K562 (cell line): ENCODE data around the gene SLFN14. TPM values are rescaled to one million over a fixed set of nuclear protein-coding genes. Genes with fewer than 3 reads are reported as not detected.
A peak's percentile ranks its signal among the peaks of the same experiment; 100 is the strongest.

Source experiments
- CBFA2T2 ChIP-seq: fragments of 450-650 bp; conservative IDR thresholded peaks from 2 replicates; pipeline ENCODE4 v1.6.1; 2017; ENCODE audit warnings: mild to moderate bottlenecking
- DEAF1 ChIP-seq: fragments of 450-650 bp; formaldehyde crosslinking; IDR thresholded peaks from 2 replicates; pipeline ENCODE4 v1.4.0; 2020; ENCODE audit warnings: mild to moderate bottlenecking, moderate library complexity
- E2F6 ChIP-seq, 2 experiments: IDR thresholded peaks; 2 replicates each; pipeline ENCODE4 v1.6.1; 2011; ENCODE audit warnings: borderline replicate concordance in 1 of 2, control low read depth in 1 of 2, low read depth in 1 of 2, low read length in 1 of 2, mild to moderate bottlenecking in 1 of 2, mixed read lengths in 1 of 2, moderate library complexity in 1 of 2; ENCODE audit not compliant: insufficient read depth in 1 of 2, insufficient read length in 1 of 2, poor library complexity in 1 of 2, severe bottlenecking in 1 of 2; ENCODE audit errors: extremely low read depth in 1 of 2
- JUNB ChIP-seq: fragments of 450-650 bp; formaldehyde crosslinking; conservative IDR thresholded peaks from 2 replicates; pipeline ENCODE4 v1.4.0; 2020; ENCODE audit warnings: mild to moderate bottlenecking
- JUND ChIP-seq, 2 experiments: IDR thresholded peaks; 2 replicates in 1 of 2; 3 replicates in 1 of 2; pipeline ENCODE4 v1.6.1; 2011; ENCODE audit warnings: borderline replicate concordance in 2 of 2, low read depth in 2 of 2, low read length in 2 of 2, improper control_type of control experiment in 1 of 2, missing biosample characterization in 1 of 2, missing genetic modification characterization in 1 of 2, missing genetic modification reagents in 1 of 2
- MAZ ChIP-seq, 2 experiments: fragments of 450-650 bp in 1 of 2; sonication (generic) in 1 of 2; formaldehyde crosslinking; IDR thresholded peaks in 1 of 2; conservative IDR thresholded peaks in 1 of 2; 2 replicates each; pipeline versions ENCODE4 v1.4.0 to v1.5.0; 2020; ENCODE audit warnings: mild to moderate bottlenecking in 1 of 2, missing genetic modification reagents in 1 of 2
- NEUROD1 ChIP-seq: fragments of 150-350 bp; IDR thresholded peaks from 2 replicates; pipeline ENCODE4 v1.6.1; 2014; ENCODE audit warnings: borderline replicate concordance, low read length, low read depth; ENCODE audit not compliant: partially characterized antibody
- SETDB1 ChIP-seq: IDR thresholded peaks from one replicate; pipeline ENCODE4 v1.6.1; 2012; ENCODE audit warnings: low read length, control low read depth, inconsistent platforms
- SP2 ChIP-seq: IDR thresholded peaks from 2 replicates; pipeline ENCODE4 v1.6.1; 2011; ENCODE audit warnings: mild to moderate bottlenecking, low read depth, low read length, moderate library complexity; ENCODE audit not compliant: poor library complexity, severe bottlenecking; ENCODE audit errors: extremely low read depth
- SRSF7 ChIP-seq: fragments of 200-400 bp; formaldehyde crosslinking; optimal IDR thresholded peaks from 2 replicates; pipeline ENCODE3; 2017; ENCODE audit warnings: mild to moderate bottlenecking, low read depth, low read length
- TAF9B ChIP-seq: fragments of 450-650 bp; IDR thresholded peaks from 2 replicates; pipeline ENCODE4 v1.6.1; 2018; ENCODE audit warnings: mild to moderate bottlenecking; ENCODE audit not compliant: partially characterized antibody
- VEZF1 ChIP-seq: fragments of 200-800 bp; sonication (Bioruptor generic); IDR thresholded peaks from 2 replicates; pipeline ENCODE4 v1.6.1; 2017; ENCODE audit warnings: missing genetic modification characterization, missing compliant biosample characterization
- ZBTB34 ChIP-seq: fragments of 250-450 bp; sonication (Bioruptor Pico); IDR thresholded peaks from 2 replicates; pipeline ENCODE4 v1.8.0; 2021; ENCODE audit warnings: mild to moderate bottlenecking, moderate library complexity
- ZNF384 ChIP-seq: IDR thresholded peaks from 2 replicates; pipeline ENCODE4 v1.6.1; 2012; ENCODE audit warnings: low read depth, low read length, improper control_type of control experiment
- ZNF592 ChIP-seq: fragments of 450-650 bp; IDR thresholded peaks from 2 replicates; pipeline ENCODE4 v1.6.1; 2017; ENCODE audit warnings: antibody characterized with exemption, mild to moderate bottlenecking
- polyA plus RNA-seq, 8 experiments: library from polyadenylated mRNA; depleted of rRNA in 4 of 8; stranded (reverse) in 5 of 8; unstranded in 3 of 8; fragments of >200 nt; fragmentation: Nextera tagmentation in 2 of 8; fragmentation: Illumina TruSeq in 1 of 8; extraction: Ambion mirVana in 2 of 8; extraction: Trizol in 1 of 8; gene quantifications; 2 replicates each; pipeline versions ENCODE4 v1.2.1 to v1.2.3, GENCODE V29; 2011 to 2014; ENCODE audit warnings: inconsistent platforms in 1 of 8, missing spikeins in 1 of 8
- total RNA-seq, 7 experiments: library from RNA; depleted of rRNA in 6 of 7; stranded (reverse); fragments of >200 nt in 6 of 7; fragmentation: Illumina TruSeq in 2 of 7; extraction: Trizol in 2 of 7; gene quantifications; 2 replicates each; pipeline versions ENCODE4 v1.2.1 to v1.2.3, GENCODE V29; 2011 to 2021; ENCODE audit warnings: low replicate concordance in 1 of 7

SLFN14 gene
- total and polyA plus RNA-seq, 9 of the 15 experiments (the other 6 are each of a cell fraction or from before 2014, with no cell fraction given), result 1.3 to 4.3 (median 3.1) TPM

- TF ChIP-seq MAZ (CRISPR knock-in tag; conservative IDR thresholded peaks at IDR 0.05 in 1 of 2, IDR thresholded peaks at IDR 0.05 in 1 of 2), result peak in 1 of 2 experiments; percentile 73; a peak in 3 of 4 replicates
- no peak for TF ChIP-seq CBFA2T2
- TF ChIP-seq VEZF1 (CRISPR knock-in tag), result peak; percentile 72
- no peak for TF ChIP-seq ZNF384
- TF ChIP-seq SRSF7, result no peak
- peak; percentile 75 for TF ChIP-seq NEUROD1
- peak; percentile 74; the same call in 1 of the 2 replicates for TF ChIP-seq JUND (IDR thresholded peaks at IDR 0.05; ENCODE audit: borderline replicate concordance, low read depth, low read length)
- TF ChIP-seq JUND (tag; IDR thresholded peaks at IDR 0.05; ENCODE audit: borderline replicate concordance, low read depth, low read length), result no peak
- peak; percentile 92 for TF ChIP-seq SP2
- TF ChIP-seq JUNB, result no peak
- TF ChIP-seq SETDB1, result no peak
- TF ChIP-seq DEAF1 (CRISPR knock-in tag), result no peak
- no peak for TF ChIP-seq ZBTB34 (CRISPR knock-in tag)
- peak; percentile 53 to 60 for TF ChIP-seq E2F6 (IDR thresholded peaks at IDR 0.05; ENCODE audit: borderline replicate concordance in 1 of 2, extremely low read depth in 1 of 2, insufficient read depth in 1 of 2, insufficient read length in 1 of 2, low read depth in 1 of 2, low read length in 1 of 2, poor library complexity in 1 of 2, severe bottlenecking in 1 of 2)
- TF ChIP-seq ZNF592, result no peak
- TF ChIP-seq TAF9B, result peak; percentile 88
These were observed 17.7 kb upstream of the SLFN14 start, which contains the start of gene PEX12 (continued) for GRCh38 chr17:35578197-35578928.
